ENCODE results near the gene KLHL25. TPM values are rescaled to one million over a fixed set of nuclear protein-coding genes. Genes with fewer than 3 reads are reported as not detected.

KLHL25 gene
- polyA plus RNA-seq (2013), result 3.9 and 4.1 TPM in 2 replicates

- peaks cover 6% of the 10 kb centered on the region for H3K79me2 ChIP-seq (ENCODE audit: control insufficient read depth, insufficient read depth, low read length, poor library complexity)
- no CpG with 5 or more reads among the region's 71 CpGs for WGBS (ENCODE audit: extremely low coverage, insufficient coverage, insufficient read length)
- H3K14ac ChIP-seq (ENCODE audit: low read length), result peak within 1 kb of the TSS; percentile 84
- H3K18ac ChIP-seq (ENCODE audit: low read length), result peak within 1 kb of the TSS; percentile 66
- H3K79me1 ChIP-seq (ENCODE audit: low read length), result peaks cover 9% of the 10 kb centered on the region
- peak within 1 kb of the TSS; percentile 81 for H2AFZ ChIP-seq (ENCODE audit: insufficient read depth, low read length, poor library complexity)
- H3K4me3 ChIP-seq (ENCODE audit: low read depth, low read length), result peak within 1 kb of the TSS; percentile 87
- H2BK5ac ChIP-seq (ENCODE audit: low read depth, low read length, poor library complexity), result peak within 1 kb of the TSS; percentile 68
- H3K27ac ChIP-seq (ENCODE audit: low read depth, low read length), result peak within 1 kb of the TSS; percentile 72
- no peak within 1 kb of the TSS for H2AK5ac ChIP-seq (ENCODE audit: low read length)
- no peak within 1 kb of the TSS for H2BK12ac ChIP-seq (ENCODE audit: low read length)
- peaks cover 5 to 16% of the 10 kb centered on the region in 2 experiments for H3K4me1 ChIP-seq (ENCODE audit: control insufficient read depth in 1 of 2, insufficient read depth in 2 of 2, low read length in 2 of 2)
- H3K4ac ChIP-seq (ENCODE audit: low read depth, low read length), result peak within 1 kb of the TSS; percentile 30
- peak within 1 kb of the TSS; percentile 67 for H4K91ac ChIP-seq (ENCODE audit: low read depth, low read length)
- no peak within 1 kb of the TSS for H4K12ac ChIP-seq (ENCODE audit: low read depth, low read length)
- H3K4me2 ChIP-seq (ENCODE audit: low read length), result peak within 1 kb of the TSS; percentile 95
- peak within 1 kb of the TSS; percentile 82 for H2BK120ac ChIP-seq (ENCODE audit: insufficient read depth, low read length, poor library complexity)
- no peaks in the 10 kb centered on the region for H3K27me3 ChIP-seq (ENCODE audit: insufficient read depth, low read length)
- H3K36me3 ChIP-seq (ENCODE audit: control insufficient read depth in 1 of 2, insufficient read depth in 2 of 2, low read length in 2 of 2), result no peaks in the 10 kb centered on the region
- DNase-seq, result peak; percentile 93 to 96
- no peaks in the 10 kb centered on the region for H3K9me3 ChIP-seq (ENCODE audit: insufficient read depth, low read depth, low read length)
- H3K9ac ChIP-seq (ENCODE audit: low read length), result peak within 1 kb of the TSS; percentile 64
- H4K8ac ChIP-seq (ENCODE audit: low read depth, low read length), result peak within 1 kb of the TSS; percentile 87
- no peak within 1 kb of the TSS for H3K23ac ChIP-seq (ENCODE audit: low read length)
Measured at GRCh38 chr15:85794598-85795336, at the start of gene KLHL25. Gene KLHL25, minus strand, starts transcription at chr15:85794925. Its CDS starts 25,115 bp downstream, at chr15:85769810.

GRCh38 chr15:85840802-85841152 lies 46.1 kb upstream of the KLHL25 start:
- DNase-seq, result no peak
- Histone ChIP-seq H3K18ac (ENCODE audit: low read length) (no peak overlapping the region), H3K4me2 (ENCODE audit: low read length) (peak overlapping the region; percentile 57), H2BK12ac (ENCODE audit: low read length) (no peak overlapping the region), H4K12ac (ENCODE audit: low read depth, low read length) (no peak overlapping the region), H3K14ac (ENCODE audit: low read length) (no peak overlapping the region), H4K91ac (ENCODE audit: low read depth, low read length) (no peak overlapping the region), H3K9me3 (ENCODE audit: insufficient read depth, low read depth, low read length) (peaks cover 2% of the 10 kb centered on the region), H3K4me3 (ENCODE audit: low read depth, low read length) (no peak overlapping the region), H2AFZ (ENCODE audit: insufficient read depth, low read length, poor library complexity) (no peak overlapping the region), H3K27ac (ENCODE audit: low read depth, low read length) (no peak overlapping the region), H3K79me1 (ENCODE audit: low read length) (no peaks in the 10 kb centered on the region), H4K8ac (ENCODE audit: low read depth, low read length) (no peak overlapping the region), H3K4me1 (ENCODE audit: control insufficient read depth in 1 of 2, insufficient read depth in 2 of 2, low read length in 2 of 2) (peaks cover 0 to 4% of the 10 kb centered on the region in 2 experiments), H3K36me3 (ENCODE audit: control insufficient read depth in 1 of 2, insufficient read depth in 2 of 2, low read length in 2 of 2) (no peaks in the 10 kb centered on the region), H3K9ac (ENCODE audit: low read length) (no peak overlapping the region), H2BK5ac (ENCODE audit: low read depth, low read length, poor library complexity) (no peak overlapping the region), H3K4ac (ENCODE audit: low read depth, low read length) (no peak overlapping the region), H3K27me3 (ENCODE audit: insufficient read depth, low read length) (no peaks in the 10 kb centered on the region), H2AK5ac (ENCODE audit: low read length) (no peak overlapping the region), H2BK120ac (ENCODE audit: insufficient read depth, low read length, poor library complexity) (no peak overlapping the region), H3K79me2 (ENCODE audit: control insufficient read depth, insufficient read depth, low read length, poor library complexity) (no peaks in the 10 kb centered on the region), H3K23ac (ENCODE audit: low read length) (no peak overlapping the region)
- WGBS (ENCODE audit: extremely low coverage, insufficient coverage, insufficient read length), result no CpG with 5 or more reads among the region's 8 CpGs

GRCh38 chr15:85840079-85840801 lies 45.5 kb upstream of the KLHL25 start:
- Histone ChIP-seq H2BK120ac (ENCODE audit: insufficient read depth, low read length, poor library complexity) (no peak overlapping the region), H2BK5ac (ENCODE audit: low read depth, low read length, poor library complexity) (no peak overlapping the region), H3K23ac (ENCODE audit: low read length) (no peak overlapping the region), H3K4ac (ENCODE audit: low read depth, low read length) (no peak overlapping the region), H3K4me3 (ENCODE audit: low read depth, low read length) (no peak overlapping the region), H3K27ac (ENCODE audit: low read depth, low read length) (no peak overlapping the region), H3K9ac (ENCODE audit: low read length) (no peak overlapping the region), H4K91ac (ENCODE audit: low read depth, low read length) (no peak overlapping the region), H3K9me3 (ENCODE audit: insufficient read depth, low read depth, low read length) (peaks cover 2% of the 10 kb centered on the region), H4K12ac (ENCODE audit: low read depth, low read length) (no peak overlapping the region), H3K79me1 (ENCODE audit: low read length) (no peaks in the 10 kb centered on the region), H2AK5ac (ENCODE audit: low read length) (no peak overlapping the region), H4K8ac (ENCODE audit: low read depth, low read length) (no peak overlapping the region), H3K27me3 (ENCODE audit: insufficient read depth, low read length) (no peaks in the 10 kb centered on the region), H3K18ac (ENCODE audit: low read length) (no peak overlapping the region), H3K79me2 (ENCODE audit: control insufficient read depth, insufficient read depth, low read length, poor library complexity) (no peaks in the 10 kb centered on the region), H3K14ac (ENCODE audit: low read length) (no peak overlapping the region), H3K4me2 (ENCODE audit: low read length) (peak overlapping the region; percentile 57), H2BK12ac (ENCODE audit: low read length) (no peak overlapping the region), H2AFZ (ENCODE audit: insufficient read depth, low read length, poor library complexity) (no peak overlapping the region), H3K4me1 (ENCODE audit: control insufficient read depth in 1 of 2, insufficient read depth in 2 of 2, low read length in 2 of 2) (peaks cover 0 to 4% of the 10 kb centered on the region in 2 experiments), H3K36me3 (ENCODE audit: control insufficient read depth in 1 of 2, insufficient read depth in 2 of 2, low read length in 2 of 2) (no peaks in the 10 kb centered on the region)
- peak; percentile 91 to 98 for DNase-seq
- WGBS (ENCODE audit: extremely low coverage, insufficient coverage, insufficient read length), result no CpG with 5 or more reads among the region's 32 CpGs

GRCh38 chr15:85839643-85840042 lies 44.9 kb upstream of the KLHL25 start:
- no peak overlapping the region for H2BK5ac ChIP-seq (ENCODE audit: low read depth, low read length, poor library complexity)
- H3K27me3 ChIP-seq (ENCODE audit: insufficient read depth, low read length), result no peaks in the 10 kb centered on the region
- H3K18ac ChIP-seq (ENCODE audit: low read length), result no peak overlapping the region
- no peaks in the 10 kb centered on the region for H3K79me1 ChIP-seq (ENCODE audit: low read length)
- no peak overlapping the region for H2AK5ac ChIP-seq (ENCODE audit: low read length)
- H3K79me2 ChIP-seq (ENCODE audit: control insufficient read depth, insufficient read depth, low read length, poor library complexity), result no peaks in the 10 kb centered on the region
- no peak overlapping the region for H2BK12ac ChIP-seq (ENCODE audit: low read length)
- H4K12ac ChIP-seq (ENCODE audit: low read depth, low read length), result no peak overlapping the region
- H3K14ac ChIP-seq (ENCODE audit: low read length), result no peak overlapping the region
- H4K91ac ChIP-seq (ENCODE audit: low read depth, low read length), result no peak overlapping the region
- H4K8ac ChIP-seq (ENCODE audit: low read depth, low read length), result no peak overlapping the region
- no peak for DNase-seq
- peaks cover 2% of the 10 kb centered on the region for H3K9me3 ChIP-seq (ENCODE audit: insufficient read depth, low read depth, low read length)
- H3K4ac ChIP-seq (ENCODE audit: low read depth, low read length), result no peak overlapping the region
- no peak overlapping the region for H3K23ac ChIP-seq (ENCODE audit: low read length)
- H3K36me3 ChIP-seq (ENCODE audit: control insufficient read depth in 1 of 2, insufficient read depth in 2 of 2, low read length in 2 of 2), result no peaks in the 10 kb centered on the region
- H3K4me1 ChIP-seq (ENCODE audit: control insufficient read depth in 1 of 2, insufficient read depth in 2 of 2, low read length in 2 of 2), result peaks cover 0 to 4% of the 10 kb centered on the region in 2 experiments
- H3K4me2 ChIP-seq (ENCODE audit: low read length), result no peak overlapping the region
- H3K4me3 ChIP-seq (ENCODE audit: low read depth, low read length), result no peak overlapping the region
- no peak overlapping the region for H3K27ac ChIP-seq (ENCODE audit: low read depth, low read length)
- no peak overlapping the region for H2AFZ ChIP-seq (ENCODE audit: insufficient read depth, low read length, poor library complexity)
- H3K9ac ChIP-seq (ENCODE audit: low read length), result no peak overlapping the region
- no peak overlapping the region for H2BK120ac ChIP-seq (ENCODE audit: insufficient read depth, low read length, poor library complexity)
- WGBS (ENCODE audit: extremely low coverage, insufficient coverage, insufficient read length), result no CpG with 5 or more reads among the region's 2 CpGs
